ENCODE results near the gene TNNT1. TPM values are rescaled to one million over a fixed set of nuclear protein-coding genes. Genes with fewer than 3 reads are reported as not detected.

Gene TNNT1
- total and polyA plus RNA-seq, 2 donors (not counting 3 experiments of a cell fraction or from before 2014, with no cell fraction given) = 0.22 to 0.51 TPM

DNA sequence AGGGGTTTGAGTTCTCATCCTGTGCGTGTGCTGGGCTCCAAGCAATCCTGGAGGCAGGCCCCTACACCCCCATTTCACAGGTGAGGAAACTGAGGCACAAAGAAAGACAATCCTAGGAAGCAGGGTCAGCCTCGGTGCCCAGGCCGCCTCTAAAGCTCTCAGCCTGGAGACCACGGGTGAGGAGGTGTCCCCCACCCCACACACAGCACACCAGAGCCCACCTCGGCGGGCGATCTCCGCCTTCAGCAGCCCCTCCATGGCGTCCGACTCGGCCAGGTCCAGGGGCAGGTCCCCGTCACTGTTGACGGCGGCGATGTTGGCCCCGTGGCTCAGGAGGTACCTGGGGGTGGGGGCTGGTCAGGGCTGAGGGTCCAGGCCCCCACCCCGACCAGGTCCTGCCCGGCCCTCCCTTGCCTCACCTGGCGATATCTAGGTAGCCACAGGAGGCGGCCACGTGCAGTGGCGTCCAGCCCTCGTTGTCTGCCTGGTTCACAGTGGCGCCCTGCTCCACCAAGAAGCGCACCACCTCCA lies 36.7 kb downstream of the TNNT1 start:
- CTCF ChIA-PET = interaction anchor here (1.6 kb wide), 1 partner anchor 24 kb away, joined by 6 read pairs; no protein-coding TSS in a partner anchor
- TF ChIP-seq JUN (IDR thresholded peaks at IDR 0.05; ENCODE audit: borderline replicate concordance, insufficient read depth, insufficient read length, low read depth) (no peak), EZH2 (IDR thresholded peaks at IDR 0.05; ENCODE audit: borderline replicate concordance, low read depth, low read length, severe bottlenecking) (no peak), MYC (IDR thresholded peaks at IDR 0.05; ENCODE audit: low read depth, low read length) (no peak), POLR2AphosphoS5 (IDR thresholded peaks at IDR 0.05; ENCODE audit: insufficient read depth, low read depth, low read length) (no peak)
- TF ChIP-seq, protein P1, sequence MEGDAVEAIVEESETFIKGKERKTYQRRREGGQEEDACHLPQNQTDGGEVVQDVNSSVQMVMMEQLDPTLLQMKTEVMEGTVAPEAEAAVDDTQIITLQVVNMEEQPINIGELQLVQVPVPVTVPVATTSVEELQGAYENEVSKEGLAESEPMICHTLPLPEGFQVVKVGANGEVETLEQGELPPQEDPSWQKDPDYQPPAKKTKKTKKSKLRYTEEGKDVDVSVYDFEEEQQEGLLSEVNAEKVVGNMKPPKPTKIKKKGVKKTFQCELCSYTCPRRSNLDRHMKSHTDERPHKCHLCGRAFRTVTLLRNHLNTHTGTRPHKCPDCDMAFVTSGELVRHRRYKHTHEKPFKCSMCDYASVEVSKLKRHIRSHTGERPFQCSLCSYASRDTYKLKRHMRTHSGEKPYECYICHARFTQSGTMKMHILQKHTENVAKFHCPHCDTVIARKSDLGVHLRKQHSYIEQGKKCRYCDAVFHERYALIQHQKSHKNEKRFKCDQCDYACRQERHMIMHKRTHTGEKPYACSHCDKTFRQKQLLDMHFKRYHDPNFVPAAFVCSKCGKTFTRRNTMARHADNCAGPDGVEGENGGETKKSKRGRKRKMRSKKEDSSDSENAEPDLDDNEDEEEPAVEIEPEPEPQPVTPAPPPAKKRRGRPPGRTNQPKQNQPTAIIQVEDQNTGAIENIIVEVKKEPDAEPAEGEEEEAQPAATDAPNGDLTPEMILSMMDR (IDR thresholded peaks at IDR 0.05; ENCODE audit: extremely low read depth in 1 of 2, insufficient read depth in 1 of 2, low read depth in 1 of 2, low read length in 2 of 2) = no peak
- TF ChIP-seq, protein P2, sequence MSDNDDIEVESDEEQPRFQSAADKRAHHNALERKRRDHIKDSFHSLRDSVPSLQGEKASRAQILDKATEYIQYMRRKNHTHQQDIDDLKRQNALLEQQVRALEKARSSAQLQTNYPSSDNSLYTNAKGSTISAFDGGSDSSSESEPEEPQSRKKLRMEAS (IDR thresholded peaks at IDR 0.05; ENCODE audit: insufficient read depth, insufficient read length) = no peak
- H3K9me3 ChIP-seq (replicated peaks; ENCODE audit: control insufficient read depth, insufficient read depth, low read length) = no peaks in the 10 kb centered on the region
- no peak overlapping the region for H3K9ac ChIP-seq (replicated peaks; ENCODE audit: extremely low read depth, insufficient read depth, low read length)
- H3K27ac ChIP-seq (ENCODE audit: insufficient read depth, low read depth, low read length) = no peak overlapping the region
- H3K4me3 ChIP-seq (replicated peaks in 1 of 3; ENCODE audit: insufficient read depth in 1 of 3, low read depth in 1 of 3, low read length in 3 of 3) = no peak overlapping the region
- no peak for FAIRE-seq
- dilution Hi-C loops (cut with MboI; ENCODE audit: extremely low pct_ligation_motif_present, low sequenced_read_pairs) = no loop called here
- H3K36me3 ChIP-seq (ENCODE audit: control insufficient read depth in 2 of 2, extremely low read depth in 1 of 2, insufficient read depth in 2 of 2, low read length in 2 of 2) = peaks cover 0 to 4% of the 10 kb centered on the region in 2 experiments
- H3K4me2 ChIP-seq (ENCODE audit: insufficient read depth, low read length) = no peak overlapping the region
- no peaks in the 10 kb centered on the region for H4K20me1 ChIP-seq (replicated peaks; ENCODE audit: control insufficient read depth, extremely low read depth, insufficient read depth, low read length)
- H2AFZ ChIP-seq (ENCODE audit: low read depth, low read length) = no peak overlapping the region
- H3K27me3 ChIP-seq (ENCODE audit: control insufficient read depth in 2 of 2, insufficient read depth in 2 of 2, low read length in 2 of 2) = no peaks in the 10 kb centered on the region
- intact Hi-C loops (cut with micrococcal nuclease) = no loop called here
- peaks cover 15% of the 10 kb centered on the region for H3K4me1 ChIP-seq (ENCODE audit: control insufficient read depth, extremely low read depth, insufficient read depth, low read length)
- POLR2A ChIA-PET = no interaction called here
- DNase-seq (ENCODE audit: low read depth, low spot score) = no peak
- no peaks in the 10 kb centered on the region for H3K9me1 ChIP-seq (replicated peaks; ENCODE audit: control insufficient read depth, extremely low read depth, insufficient read depth, low read length)
- peaks cover 57% of the 10 kb centered on the region for H3K79me2 ChIP-seq (ENCODE audit: control insufficient read depth, insufficient read depth, low read length)
- BruUV-seq (replicated peaks) = no TSS peak
